Sciatic nerve (tissue), 2 donors: ENCODE results near the gene ZSCAN10. TPM values are rescaled to one million over a fixed set of nuclear protein-coding genes. Genes with fewer than 3 reads are reported as not detected.

Source experiments
- ATAC-seq: fragments of 200-7000 bp; cut with Tn5 transposase; one replicate; pipeline ENCODE4 v1.9.1; 2020; ENCODE audit warnings: mild to moderate bottlenecking, moderate library complexity
- DNase-seq: peaks from one replicate; pipeline ENCODE4 v3.0.0-alpha.2; 2020; ENCODE audit warnings: low spot score
- intact Hi-C: fragments of 100-400 bp; cut with DNase I; formaldehyde crosslinking; loops from one replicate; pipeline ENCODE4 v1.14.2; 2022
- total RNA-seq: library from RNA; stranded (reverse); fragmentation: NEBNext Ultra II Directional; extraction: Animal tissue kit (Norgen Biotek cat#: 25700); gene quantifications from one replicate; pipeline ENCODE4 v1.2.1, GENCODE V29; 2021
- donor health status: DM: no; HTN: no; CAD: no.
- donor health status: DM: no; HTN: no; CAD: no.

ZSCAN10 gene
- total RNA-seq, 1 donor from 2014 or later = not detected

GRCh38 chr16:3113765-3114479 lies 14.8 kb upstream of the ZSCAN10 start:
- DNase-seq (no peak), ATAC-seq (no peak)
- intact Hi-C loops = loop anchor here (10.0 kb wide), 1 partner anchor 59 kb away; no protein-coding TSS in a partner anchor

GRCh38 chr16:3112881-3113574 lies 13.9 kb upstream of the ZSCAN10 start:
- ATAC-seq = peak; percentile 11
- intact Hi-C loops = loop anchor here (10.0 kb wide), 1 partner anchor 58 kb away; no protein-coding TSS in a partner anchor
- no peak for DNase-seq

DNA sequence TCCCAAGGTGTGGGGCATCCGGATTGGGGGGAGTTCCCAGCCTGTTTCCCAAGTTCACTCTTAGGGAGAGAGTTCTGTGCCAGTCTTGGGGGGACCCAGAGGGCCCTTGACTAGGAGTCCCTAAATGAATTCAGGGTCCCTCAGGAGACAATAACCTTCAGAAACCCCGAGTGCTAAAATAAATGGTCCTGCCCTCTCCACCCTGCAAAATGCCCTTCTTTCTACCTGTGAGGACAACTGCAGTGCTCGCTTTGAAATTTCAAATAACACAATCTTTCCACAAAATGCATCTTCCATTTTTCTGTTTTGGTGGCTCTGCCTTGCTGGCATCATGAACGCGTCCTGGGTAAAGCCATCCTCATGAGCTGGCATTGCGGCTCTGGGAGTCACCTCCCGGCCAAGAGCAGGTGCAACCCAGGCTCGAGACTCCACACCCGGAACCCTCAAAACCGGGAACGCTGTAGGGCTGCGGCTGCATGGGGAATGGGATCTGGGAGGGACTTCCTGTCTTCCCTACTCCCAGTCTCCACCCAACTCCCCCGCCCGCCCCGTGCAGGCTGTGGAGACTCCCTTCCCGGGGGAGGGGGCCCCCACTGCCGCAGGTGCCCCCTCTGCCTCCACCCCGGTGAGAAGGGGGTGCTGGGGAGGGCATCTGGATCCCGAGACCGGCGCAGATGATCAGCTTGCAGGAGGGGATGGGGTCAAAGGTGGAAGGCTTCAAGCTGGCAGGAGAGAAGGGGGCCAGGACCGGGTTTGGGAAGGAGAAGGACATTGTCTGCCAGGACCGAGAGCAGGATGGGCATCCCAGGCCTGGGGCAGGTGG lies 13.2 kb upstream of the ZSCAN10 start, which contains the start of gene ZNF205:
TSS of gene ZNF205 (plus strand) at position 529 of the 823 bp plus-strand sequence. CDS start 845 bp downstream, outside the sequence.
- DNase-seq (peak; percentile 83), ATAC-seq (peak; percentile 91)
- intact Hi-C loops = loop anchor here (10.0 kb wide), 1 partner anchor 57 kb away; no protein-coding TSS in a partner anchor

DNA sequence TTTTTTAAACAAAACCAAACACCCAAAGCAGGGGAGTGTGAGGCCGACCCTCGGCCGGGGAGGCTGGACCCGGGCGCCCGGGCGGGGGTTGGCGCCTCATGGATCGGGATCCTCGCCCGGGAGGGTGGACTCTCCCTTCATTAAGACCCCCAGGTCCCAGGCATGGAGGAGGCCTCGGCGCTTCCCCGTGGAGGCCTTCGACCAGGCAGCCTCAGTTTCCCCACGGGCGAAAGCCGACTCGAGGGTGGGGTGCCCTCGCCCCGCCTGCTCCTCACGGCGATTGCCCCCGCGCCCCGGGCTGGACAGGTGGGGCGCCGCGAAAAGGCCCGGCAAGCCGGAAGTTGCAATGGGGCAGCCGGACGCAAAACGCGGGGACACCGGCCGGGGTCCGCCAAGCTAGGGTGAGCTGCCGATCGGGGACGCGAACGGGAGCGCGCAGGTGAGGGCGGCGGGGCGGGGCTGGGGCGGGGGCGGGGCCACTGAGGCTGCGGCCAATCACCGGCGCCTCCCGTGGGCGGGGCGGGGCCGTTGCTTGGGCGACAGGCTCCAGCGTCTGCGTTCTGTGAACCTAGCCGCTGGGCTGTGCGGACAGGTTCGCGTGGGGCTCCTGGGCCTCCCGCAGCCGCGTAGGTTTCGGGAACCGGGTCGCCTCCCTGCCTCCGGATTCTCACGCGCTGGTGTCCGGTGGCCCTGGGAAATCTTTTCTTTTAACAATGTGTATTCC lies 7.3 kb upstream of the ZSCAN10 start:
- peak; percentile 91 for DNase-seq
- intact Hi-C loops = no loop called here
- peak; percentile 94 for ATAC-seq

- peak; percentile 9 for ATAC-seq
- intact Hi-C loops = no loop called here
- no peak for DNase-seq
These were observed 2.9 kb upstream of the ZSCAN10 start for GRCh38 chr16:3101841-3102470.

- intact Hi-C loops = no loop called here
- ATAC-seq = no peak
- DNase-seq = no peak
These were observed 2.1 kb upstream of the ZSCAN10 start for GRCh38 chr16:3101018-3101840.

DNA sequence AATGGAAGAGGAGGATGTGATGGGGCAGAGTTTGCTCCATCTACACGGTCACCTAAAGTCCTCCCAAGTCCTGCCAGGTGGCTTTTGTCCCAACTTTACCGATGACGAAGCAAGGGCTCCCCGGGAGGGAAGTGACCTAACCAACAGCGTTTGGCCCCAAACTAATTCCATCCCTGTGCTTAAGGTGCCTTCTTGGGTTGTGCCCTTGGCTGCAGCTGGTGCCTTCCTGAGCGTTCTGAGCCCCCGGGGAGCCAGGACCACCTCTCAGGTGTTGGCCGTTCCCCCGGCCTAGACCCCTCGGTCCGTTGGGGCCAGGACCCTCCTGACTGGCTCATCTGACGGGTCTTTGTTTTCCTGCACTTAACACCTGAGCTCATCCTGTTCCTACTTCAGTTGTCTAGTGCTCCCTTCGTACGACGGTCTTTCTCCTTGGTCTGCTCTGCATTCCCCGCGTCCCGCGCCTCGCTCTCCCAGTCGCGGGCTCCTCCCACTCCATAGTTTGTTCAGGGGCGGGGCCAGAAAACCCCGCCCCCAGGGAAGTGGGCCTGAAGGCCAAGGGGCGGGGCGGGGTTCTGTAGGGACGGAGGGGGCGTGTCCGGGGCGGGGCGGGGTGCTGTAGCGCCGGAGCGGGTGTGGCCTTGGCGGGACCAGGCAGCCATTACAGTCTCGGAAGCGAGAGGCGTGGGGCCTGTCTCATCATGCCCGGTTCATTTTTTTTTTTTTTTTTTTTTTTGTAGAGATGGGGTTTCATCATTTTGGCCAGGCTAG lies 822 bp upstream of the ZSCAN10 start:
- peak; percentile 91 for ATAC-seq
- intact Hi-C loops = no loop called here
- peak; percentile 89 for DNase-seq

GRCh38 chr16:3099395-3099731 lies 269 bp upstream of the ZSCAN10 start:
- no peak for DNase-seq
- intact Hi-C loops = no loop called here

DNA sequence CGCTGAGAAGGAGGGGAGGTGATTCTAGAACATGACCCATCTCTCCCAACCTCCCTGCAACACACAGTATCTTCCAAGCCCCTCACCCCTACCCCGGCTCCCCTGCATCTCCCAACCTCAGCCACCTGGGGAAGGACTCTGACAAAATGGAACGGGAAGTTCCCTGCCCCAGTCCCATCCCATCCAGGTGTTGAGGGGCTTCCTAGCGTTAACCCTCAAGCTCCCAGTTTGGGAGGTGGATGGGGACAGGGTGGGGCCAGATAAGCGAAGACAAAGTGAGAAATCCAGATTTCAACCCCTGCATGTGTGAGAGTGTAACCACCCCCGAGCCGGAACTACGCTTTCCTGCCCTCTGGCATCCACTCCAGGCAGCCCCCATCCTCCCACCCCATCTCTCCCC lies 1.8 kb downstream of the ZSCAN10 start:
- intact Hi-C loops = no loop called here
- ATAC-seq (no peak), DNase-seq (no peak)

More at GRCh38 chr16:3099395-3099731, 269 bp upstream of the ZSCAN10 start:
- no peak for ATAC-seq

DNA sequence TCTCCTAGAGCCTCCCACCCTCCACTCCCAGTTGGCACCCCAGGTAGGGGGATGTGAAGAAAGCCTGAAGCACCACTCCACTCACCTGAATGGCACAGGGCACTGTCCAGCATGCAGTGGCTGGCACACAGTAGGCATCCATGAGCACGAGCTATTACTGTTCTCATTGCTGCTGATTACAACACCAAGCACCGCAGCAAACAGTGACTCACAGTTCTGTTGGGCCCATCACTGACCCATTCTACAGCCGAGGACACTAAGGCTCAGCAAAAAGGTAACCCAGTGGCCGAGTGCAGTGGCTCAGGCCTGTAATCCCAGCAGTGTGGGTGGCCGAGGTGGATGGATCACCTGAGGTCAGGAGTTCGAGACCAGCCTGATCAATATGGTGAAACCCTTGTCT lies 2.7 kb downstream of the ZSCAN10 start:
- ATAC-seq = no peak
- intact Hi-C loops = no loop called here
- no peak for DNase-seq

DNA sequence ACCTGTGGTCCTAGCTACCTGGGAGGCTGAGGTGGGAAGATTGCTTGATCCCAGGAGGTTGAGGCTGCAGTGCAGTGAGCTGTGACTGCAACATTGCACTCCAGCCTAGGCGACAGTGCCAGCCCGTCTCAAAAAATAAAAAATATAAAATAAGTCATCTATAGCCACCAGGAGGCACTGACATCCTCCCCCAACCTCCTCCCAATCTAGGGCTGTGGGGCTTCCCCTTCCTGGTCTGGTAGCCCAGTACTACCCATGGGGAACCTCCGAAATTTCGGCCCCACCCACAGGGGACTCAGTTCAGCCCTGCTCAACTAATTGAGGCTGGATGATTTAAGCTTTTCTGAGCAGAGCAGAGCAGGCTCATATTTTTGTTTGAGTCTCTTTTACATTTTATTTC lies 3.2 kb downstream of the ZSCAN10 start:
- intact Hi-C loops = no loop called here
- ATAC-seq = no peak
- no peak for DNase-seq

GRCh38 chr16:3094289-3095027 lies 4.6 kb downstream of the ZSCAN10 start:
- DNase-seq (no peak), ATAC-seq (no peak)
- intact Hi-C loops = no loop called here

DNA sequence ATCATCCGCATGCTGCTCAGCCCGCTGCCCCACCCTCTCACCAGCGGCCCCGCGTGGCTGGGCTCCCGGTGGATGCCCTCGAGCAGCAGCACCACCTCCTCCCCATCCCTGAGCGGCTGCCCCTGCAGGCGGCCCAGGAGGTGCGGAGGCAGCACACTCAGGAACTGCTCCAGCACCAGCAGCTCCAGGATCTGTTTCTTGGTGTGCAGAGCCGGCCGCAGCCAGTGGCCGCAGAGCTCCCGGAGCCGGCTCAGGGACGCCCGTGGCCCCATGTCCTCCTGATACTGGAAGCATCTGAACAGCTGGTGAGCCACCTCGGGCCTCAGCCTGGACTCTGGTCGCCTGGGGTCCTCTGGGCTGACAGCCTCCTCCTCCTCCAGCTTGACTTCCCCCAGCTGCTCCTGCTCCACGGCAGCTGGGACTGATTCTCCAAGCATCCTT lies 6.6 kb downstream of the ZSCAN10 start:
- intact Hi-C loops = no loop called here
- no peak for DNase-seq
- ATAC-seq = no peak

DNA sequence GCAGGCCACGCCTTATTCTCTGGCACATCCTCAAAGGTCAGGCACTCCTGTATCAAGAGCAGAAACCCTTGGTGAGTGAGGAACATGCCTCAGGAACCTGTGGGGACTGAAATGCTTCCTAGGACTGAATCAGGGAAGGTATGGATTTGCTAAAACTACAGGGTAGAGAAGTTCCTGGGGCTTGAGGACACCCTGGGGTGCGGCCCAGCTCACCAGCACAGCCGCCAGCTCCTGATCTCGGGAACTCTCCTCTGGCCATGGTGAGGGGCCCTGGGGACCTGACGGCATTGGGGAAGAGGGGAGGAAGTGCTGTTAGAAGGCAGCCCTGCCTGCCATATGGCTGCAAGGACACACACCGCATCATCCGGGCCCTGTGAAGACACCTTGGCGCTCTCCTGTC lies 7.5 kb downstream of the ZSCAN10 start:
- no peak for ATAC-seq
- DNase-seq = no peak
- intact Hi-C loops = no loop called here

DNA sequence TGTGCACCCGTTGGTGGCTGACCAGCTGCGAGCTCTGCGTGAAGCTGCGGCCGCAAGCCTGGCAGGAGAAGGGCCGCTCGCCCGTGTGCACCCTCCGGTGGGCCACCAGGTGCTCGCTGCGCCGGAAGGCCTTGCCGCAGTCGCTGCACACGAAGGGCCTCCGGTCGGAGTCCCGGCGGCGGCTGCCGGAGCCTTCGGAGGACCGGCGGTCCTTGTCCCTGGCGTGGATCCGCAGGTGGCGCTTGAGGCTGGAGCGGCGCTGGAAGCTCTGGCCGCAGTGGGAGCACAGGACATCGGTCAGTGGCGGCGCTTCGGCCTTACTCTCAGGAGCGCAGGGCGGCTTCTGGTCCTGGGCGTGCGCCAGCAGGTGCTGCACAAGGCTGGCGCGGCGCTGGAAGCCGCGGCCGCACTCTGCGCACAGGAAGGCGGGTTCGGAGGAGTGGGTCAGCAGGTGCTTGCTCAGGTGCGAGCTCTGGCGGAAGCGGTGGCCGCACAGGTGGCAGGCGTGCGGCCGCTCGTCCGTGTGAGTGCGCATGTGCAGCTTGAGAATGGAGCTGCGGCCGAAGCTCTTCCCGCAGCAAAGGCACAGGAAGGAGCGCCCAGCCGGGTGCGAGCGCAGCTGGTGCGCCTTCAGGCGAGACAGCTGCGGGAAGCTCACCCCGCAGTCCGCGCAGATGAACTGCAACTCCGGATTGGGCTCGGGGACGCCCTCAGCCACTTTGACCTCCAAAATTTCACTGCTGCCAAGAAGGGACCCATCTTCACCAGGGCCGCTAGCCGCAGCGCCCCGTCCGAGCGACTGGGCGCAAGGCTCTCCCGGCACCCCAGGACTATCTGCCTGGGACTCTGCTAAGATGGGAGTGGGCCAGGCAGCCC lies 9.1 kb downstream of the ZSCAN10 start:
- intact Hi-C loops = loop anchor here (10.0 kb wide), 1 partner anchor 525 kb away; the partner anchor contains the start of gene SLX4
- no peak for DNase-seq
- ATAC-seq = no peak
